Neural progenitor cell (in vitro differentiated cells): ENCODE measurements around the gene MIER2. TPM values are rescaled to one million over a fixed set of nuclear protein-coding genes. Genes with fewer than 3 reads are reported as not detected.

Source experiments
- DNase-seq: peaks from one replicate; pipeline ENCODE4 v3.0.0-alpha.2; 2016; ENCODE audit warnings: low spot score
- H2AFZ ChIP-seq: fragments of 200-600 bp; sonication (generic); replicated peaks from 2 replicates; pipeline ENCODE4 v1.6.1; 2016; ENCODE audit warnings: antibody characterized with exemption
- H3F3A ChIP-seq: fragments of 200-600 bp; sonication (generic); 2 replicates; pipeline ENCODE4 v1.6.1; 2016; ENCODE audit warnings: antibody characterized with exemption, low read depth
- H3K27ac ChIP-seq: fragments of 200-600 bp; sonication (generic); 2 replicates; pipeline ENCODE4 v1.5.1; 2016; ENCODE audit warnings: mild to moderate bottlenecking
- H3K27me3 ChIP-seq: fragments of 200-600 bp; sonication (generic); 2 replicates; pipeline ENCODE4 v1.6.1; 2016; ENCODE audit warnings: mild to moderate bottlenecking, moderate library complexity
- H3K36me3 ChIP-seq: fragments of 200-600 bp; sonication (generic); 2 replicates; pipeline ENCODE4 v1.5.1; 2016
- H3K4me1 ChIP-seq: fragments of 200-600 bp; sonication (generic); 2 replicates; pipeline ENCODE4 v1.6.1; 2016; ENCODE audit warnings: mixed run types
- H3K4me2 ChIP-seq: fragments of 200-600 bp; sonication (generic); 2 replicates; pipeline ENCODE4 v1.6.1; 2016
- H3K4me3 ChIP-seq: fragments of 200-600 bp; sonication (generic); 2 replicates; pipeline ENCODE4 v1.5.1; 2016
- H3K79me2 ChIP-seq: fragments of 200-600 bp; sonication (generic); 2 replicates; pipeline ENCODE4 v1.6.1; 2016; ENCODE audit warnings: low read depth
- H3K9ac ChIP-seq: fragments of 200-600 bp; sonication (generic); 2 replicates; pipeline ENCODE4 v1.6.1; 2016
- H3K9me3 ChIP-seq: fragments of 200-600 bp; sonication (generic); 2 replicates; pipeline ENCODE4 v1.5.1; 2016; ENCODE audit warnings: low read depth
- H4K20me1 ChIP-seq: fragments of 200-600 bp; sonication (generic); 2 replicates; pipeline ENCODE4 v1.6.1; 2016; ENCODE audit warnings: low read depth
- H3K27ac Mint-ChIP-seq: 3 replicates; pipeline ENCODE4 v1.8.0; 2021; ENCODE audit warnings: mixed read lengths
- H3K27me3 Mint-ChIP-seq: 2 replicates; pipeline ENCODE4 v1.8.0; 2022; ENCODE audit warnings: low read depth, mild to moderate bottlenecking, inconsistent platforms, moderate library complexity, mixed read lengths; ENCODE audit not compliant: insufficient read depth
- H3K36me3 Mint-ChIP-seq: 3 replicates; pipeline ENCODE4 v1.8.0; 2021; ENCODE audit warnings: mixed read lengths
- H3K4me1 Mint-ChIP-seq: 3 replicates; pipeline ENCODE4 v1.8.0; 2021; ENCODE audit warnings: mixed read lengths
- H3K4me3 Mint-ChIP-seq: 3 replicates; pipeline ENCODE4 v1.8.0; 2021; ENCODE audit warnings: mild to moderate bottlenecking, moderate library complexity, mixed read lengths
- H3K9me3 Mint-ChIP-seq: 3 replicates; pipeline ENCODE4 v1.8.0; 2020; ENCODE audit warnings: mixed read lengths
- CTCF ChIP-seq: fragments of 200-600 bp; sonication (generic); IDR thresholded peaks from 2 replicates; pipeline ENCODE4 v1.5.1; 2017; ENCODE audit warnings: antibody characterized with exemption, mild to moderate bottlenecking
- EZH2 ChIP-seq: fragments of 200-600 bp; sonication (generic); IDR thresholded peaks from 2 replicates; pipeline ENCODE4 v1.6.1; 2017; ENCODE audit warnings: antibody characterized with exemption, mild to moderate bottlenecking, moderate library complexity
- EZH2phosphoT487 ChIP-seq: fragments of 200-600 bp; sonication (generic); IDR thresholded peaks from 2 replicates; pipeline ENCODE4 v1.6.1; 2017; ENCODE audit warnings: antibody characterized with exemption
- total RNA-seq: library from RNA; depleted of rRNA; stranded (reverse); fragments of >200 nt; gene quantifications from 2 replicates; pipeline ENCODE4 v1.2.3, GENCODE V29; 2015; ENCODE audit warnings: low replicate concordance

Gene MIER2
- total RNA-seq, 1 donor from 2014 or later = 12.9 TPM

GRCh38 chr19:325937-326565 is 18.5 kb downstream of the MIER2 start:
- Mint-ChIP-seq H3K9me3 (peaks cover 23% of the 10 kb centered on the region), H3K27me3 (peaks cover 2% of the 10 kb centered on the region), H3K4me3 (no peak overlapping the region), H3K36me3 (peaks cover 42% of the 10 kb centered on the region), H3K27ac (no peak overlapping the region), H3K4me1 (no peaks in the 10 kb centered on the region)
- H3K79me2 ChIP-seq = peaks cover 54% of the 10 kb centered on the region
- H2AFZ ChIP-seq = no peak overlapping the region
- DNase-seq = no peak
- TF ChIP-seq EZH2phosphoT487 (no peak), CTCF (no peak), EZH2 (no peak)
- no peaks in the 10 kb centered on the region for H3F3A ChIP-seq
- no peaks in the 10 kb centered on the region for H3K9me3 ChIP-seq
- peaks cover 23% of the 10 kb centered on the region for H3K36me3 ChIP-seq
- no peak overlapping the region for H3K4me3 ChIP-seq
- H3K4me1 ChIP-seq = no peaks in the 10 kb centered on the region
- no peaks in the 10 kb centered on the region for H4K20me1 ChIP-seq
- H3K4me2 ChIP-seq = no peak overlapping the region
- H3K9ac ChIP-seq = no peak overlapping the region
- H3K27ac ChIP-seq = no peak overlapping the region
- no peaks in the 10 kb centered on the region for H3K27me3 ChIP-seq

- Histone ChIP-seq H3K9ac (no peak overlapping the region), H3K4me1 (no peaks in the 10 kb centered on the region), H3K9me3 (no peaks in the 10 kb centered on the region), H3K36me3 (peaks cover 19% of the 10 kb centered on the region), H3K79me2 (peaks cover 55% of the 10 kb centered on the region), H3F3A (no peaks in the 10 kb centered on the region), H4K20me1 (no peaks in the 10 kb centered on the region), H3K27ac (no peak overlapping the region), H2AFZ (no peak overlapping the region), H3K27me3 (no peaks in the 10 kb centered on the region), H3K4me2 (no peak overlapping the region), H3K4me3 (no peak overlapping the region)
- TF ChIP-seq EZH2phosphoT487 (no peak), EZH2 (no peak), CTCF (no peak)
- Mint-ChIP-seq H3K27me3 (peaks cover 5% of the 10 kb centered on the region), H3K27ac (no peak overlapping the region), H3K36me3 (peaks cover 42% of the 10 kb centered on the region), H3K4me1 (no peaks in the 10 kb centered on the region), H3K4me3 (no peak overlapping the region), H3K9me3 (peaks cover 24% of the 10 kb centered on the region)
- DNase-seq = no peak
Observed at GRCh38 chr19:325173-325936, 19.2 kb downstream of the MIER2 start.

GRCh38 chr19:324716-325115 is 19.9 kb downstream of the MIER2 start:
- Mint-ChIP-seq H3K4me1 (no peaks in the 10 kb centered on the region), H3K27me3 (peaks cover 5% of the 10 kb centered on the region), H3K9me3 (peaks cover 29% of the 10 kb centered on the region), H3K4me3 (no peak overlapping the region), H3K27ac (no peak overlapping the region), H3K36me3 (peaks cover 41% of the 10 kb centered on the region)
- no peaks in the 10 kb centered on the region for H3K27me3 ChIP-seq
- H3K4me1 ChIP-seq = no peaks in the 10 kb centered on the region
- peaks cover 14% of the 10 kb centered on the region for H3K36me3 ChIP-seq
- H3K9ac ChIP-seq = no peak overlapping the region
- no peak overlapping the region for H2AFZ ChIP-seq
- no peak for DNase-seq
- no peak overlapping the region for H3K4me3 ChIP-seq
- H3F3A ChIP-seq = no peaks in the 10 kb centered on the region
- no peaks in the 10 kb centered on the region for H4K20me1 ChIP-seq
- H3K27ac ChIP-seq = no peak overlapping the region
- peaks cover 57% of the 10 kb centered on the region for H3K79me2 ChIP-seq
- TF ChIP-seq EZH2 (no peak), EZH2phosphoT487 (no peak), CTCF (no peak)
- H3K4me2 ChIP-seq = no peak overlapping the region
- H3K9me3 ChIP-seq = no peaks in the 10 kb centered on the region
